HG03159 (cell line): ENCODE data around the gene SLC7A9.

Experiments used
- ATAC-seq: cut with Tn5 transposase; IDR thresholded peaks from one replicate; pipeline ENCODE4 v1.9.1; 2021; ENCODE audit warnings: mild to moderate bottlenecking, moderate library complexity; ENCODE audit not compliant: unreplicated experiment

The SLC7A9 gene

DNA sequence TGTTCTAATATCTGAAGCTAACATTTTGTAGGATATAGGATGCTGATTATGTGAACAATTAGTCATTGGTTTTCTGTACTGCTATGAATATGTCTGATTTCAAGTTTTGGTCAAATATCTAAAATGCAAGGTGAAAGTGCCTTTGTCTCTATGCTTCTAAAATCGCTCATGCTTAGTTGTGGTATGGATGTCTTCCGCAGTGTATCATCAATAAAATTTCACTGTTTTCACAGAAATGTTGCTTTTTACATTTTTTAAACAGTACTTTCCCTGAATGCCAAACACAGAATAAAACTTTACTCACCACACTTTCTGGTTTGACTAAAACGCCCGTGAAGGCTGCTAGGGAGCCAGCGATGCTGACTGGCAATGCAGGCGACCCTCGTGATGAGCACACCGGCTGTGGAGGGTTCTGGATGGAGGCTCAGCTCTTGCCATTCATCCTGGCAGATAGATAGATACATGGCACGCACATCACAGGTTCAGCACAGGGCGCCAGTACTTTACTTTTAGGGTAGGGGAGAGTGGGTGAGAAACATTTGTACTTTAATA lies 40.1 kb downstream of the SLC7A9 start:
- ATAC-seq, result no peak

DNA sequence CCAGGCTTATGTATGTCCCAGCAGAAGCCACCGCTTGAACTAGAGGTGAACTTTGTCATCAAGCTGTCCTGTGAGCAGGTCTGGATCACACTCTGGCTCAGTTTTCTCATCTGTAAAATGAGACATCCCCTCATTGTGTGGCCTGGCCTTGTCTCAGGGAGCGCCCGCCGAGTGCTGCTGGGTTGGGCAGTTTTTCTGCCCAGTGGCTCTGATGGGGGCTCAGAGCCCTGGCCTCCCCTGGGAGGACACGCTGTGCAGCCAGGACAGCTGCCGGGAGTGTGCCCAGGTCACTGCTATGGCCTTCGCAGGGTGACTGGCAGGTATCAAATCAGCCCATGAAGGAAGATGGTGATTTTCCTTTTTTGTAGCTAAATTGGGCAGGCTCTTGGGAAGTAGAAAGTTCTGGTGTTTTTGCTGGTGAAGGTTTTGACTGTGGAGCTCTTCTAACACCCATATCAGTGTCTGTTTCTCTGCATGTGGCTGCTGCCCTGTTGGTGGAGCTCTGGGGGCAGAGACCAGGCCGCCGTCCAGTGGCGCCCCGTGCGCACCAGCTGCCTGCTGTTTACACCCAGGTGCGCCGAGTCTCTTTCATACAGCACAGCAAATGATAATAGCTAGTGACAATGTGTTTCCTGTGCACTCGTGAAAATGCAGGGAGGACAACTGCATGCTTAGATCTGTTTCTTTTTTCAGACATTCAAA lies 40.8 kb downstream of the SLC7A9 start:
- ATAC-seq, result no peak

DNA sequence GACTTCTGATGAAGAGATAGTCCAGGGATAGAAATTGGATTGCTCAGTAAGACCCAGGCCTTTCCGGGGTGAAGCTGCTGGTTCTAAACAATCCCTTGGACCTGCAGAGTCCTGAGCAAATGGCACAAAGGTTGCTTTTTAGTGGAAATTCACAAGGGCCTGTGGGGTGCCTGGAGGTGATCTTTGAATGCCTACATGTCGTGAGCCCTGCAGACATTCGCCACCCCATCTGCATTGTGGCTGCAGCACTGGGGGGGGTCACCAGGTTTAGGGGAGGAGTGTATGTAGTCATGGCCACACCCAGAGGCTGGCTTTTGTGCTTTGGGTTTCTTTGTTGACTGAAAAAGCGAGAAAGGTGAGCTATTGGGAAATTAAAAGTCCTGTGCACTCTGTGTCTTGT lies 41.4 kb downstream of the SLC7A9 start:
- ATAC-seq, result no peak

GRCh38 chr19:32824916-32825608 lies 44.5 kb downstream of the SLC7A9 start:
- no peak for ATAC-seq

DNA sequence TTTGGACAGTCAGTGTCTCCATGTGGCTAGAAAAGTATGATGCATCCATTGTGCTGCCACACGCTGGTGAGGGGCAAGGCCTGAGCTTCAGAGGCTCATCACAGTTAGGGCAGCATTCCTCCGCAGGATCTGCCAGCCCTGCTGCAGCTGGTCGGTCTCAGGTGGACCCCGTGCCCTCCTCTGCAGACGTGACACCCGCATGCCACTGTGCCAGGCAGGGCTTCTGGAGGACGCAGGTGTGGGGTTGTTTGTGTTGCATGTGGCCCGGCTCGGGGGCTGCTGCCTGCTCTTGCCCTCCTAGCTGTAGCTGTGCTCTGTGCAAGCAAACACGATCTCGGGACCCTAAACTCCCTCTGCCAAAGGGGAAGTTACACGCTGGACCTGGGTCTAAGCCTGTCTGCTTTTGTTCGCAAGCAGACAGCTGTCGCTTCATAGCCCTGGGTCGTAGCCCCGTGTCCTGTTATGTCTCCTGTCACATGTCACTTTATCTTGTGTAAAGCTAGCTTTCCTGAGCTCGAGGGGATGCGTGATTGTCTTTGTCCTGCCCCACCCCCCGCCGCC lies 45.3 kb downstream of the SLC7A9 start:
- ATAC-seq, result no peak

- ATAC-seq, result no peak
Measured at GRCh38 chr19:32823747-32824102, 45.8 kb downstream of the SLC7A9 start.

GRCh38 chr19:32822916-32823746 lies 46.4 kb downstream of the SLC7A9 start:
- no peak for ATAC-seq

DNA sequence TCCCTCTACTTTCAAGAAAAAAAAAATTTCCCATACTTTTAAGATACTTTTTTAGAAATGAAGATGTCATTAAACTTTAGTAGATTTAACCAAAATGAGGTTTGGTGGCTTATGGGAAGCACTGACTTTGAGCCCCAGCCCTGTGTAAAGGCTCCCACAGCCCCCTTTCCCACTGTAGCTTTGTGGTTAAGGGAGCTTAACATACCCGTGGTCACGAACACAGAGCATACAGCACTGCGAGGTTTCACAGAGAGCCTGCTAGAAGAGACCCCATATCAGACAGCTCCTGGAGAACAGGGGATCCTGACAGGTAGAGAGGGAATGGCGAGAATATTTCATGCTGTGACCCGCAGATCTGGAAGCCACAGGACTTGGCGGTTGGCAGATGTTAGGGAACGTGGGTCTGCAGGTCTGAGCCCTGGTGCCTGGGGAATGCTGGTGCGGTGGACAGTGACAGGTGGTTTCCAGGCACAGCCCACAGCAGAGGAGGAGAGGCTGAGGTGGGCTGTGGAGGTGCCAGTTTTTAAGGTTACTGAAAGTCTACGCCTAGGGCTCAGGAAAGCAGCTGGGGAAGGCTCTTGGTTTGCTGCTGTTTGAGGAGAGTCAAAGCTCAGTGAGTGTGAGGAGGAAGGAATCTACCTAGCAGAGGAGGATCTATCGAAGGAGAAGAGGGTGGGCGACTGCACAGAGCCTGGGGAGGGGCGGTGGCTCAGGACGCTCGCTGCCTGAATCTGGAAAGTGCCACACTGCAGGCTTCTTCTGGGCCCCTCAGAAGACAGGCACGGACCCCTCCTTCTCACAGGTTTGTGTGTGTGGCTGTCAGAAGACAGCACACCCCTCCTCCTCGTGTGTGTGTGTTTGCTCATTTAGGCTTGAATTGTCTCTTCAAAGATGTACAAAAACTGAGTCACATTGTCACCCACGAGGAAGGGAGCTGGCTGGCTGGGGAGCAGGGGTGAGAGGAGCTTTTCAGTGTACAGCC lies 49.9 kb downstream of the SLC7A9 start:
- no peak for ATAC-seq

- no peak for ATAC-seq
Measured at GRCh38 chr19:32818536-32818935, 51.0 kb downstream of the SLC7A9 start.

DNA sequence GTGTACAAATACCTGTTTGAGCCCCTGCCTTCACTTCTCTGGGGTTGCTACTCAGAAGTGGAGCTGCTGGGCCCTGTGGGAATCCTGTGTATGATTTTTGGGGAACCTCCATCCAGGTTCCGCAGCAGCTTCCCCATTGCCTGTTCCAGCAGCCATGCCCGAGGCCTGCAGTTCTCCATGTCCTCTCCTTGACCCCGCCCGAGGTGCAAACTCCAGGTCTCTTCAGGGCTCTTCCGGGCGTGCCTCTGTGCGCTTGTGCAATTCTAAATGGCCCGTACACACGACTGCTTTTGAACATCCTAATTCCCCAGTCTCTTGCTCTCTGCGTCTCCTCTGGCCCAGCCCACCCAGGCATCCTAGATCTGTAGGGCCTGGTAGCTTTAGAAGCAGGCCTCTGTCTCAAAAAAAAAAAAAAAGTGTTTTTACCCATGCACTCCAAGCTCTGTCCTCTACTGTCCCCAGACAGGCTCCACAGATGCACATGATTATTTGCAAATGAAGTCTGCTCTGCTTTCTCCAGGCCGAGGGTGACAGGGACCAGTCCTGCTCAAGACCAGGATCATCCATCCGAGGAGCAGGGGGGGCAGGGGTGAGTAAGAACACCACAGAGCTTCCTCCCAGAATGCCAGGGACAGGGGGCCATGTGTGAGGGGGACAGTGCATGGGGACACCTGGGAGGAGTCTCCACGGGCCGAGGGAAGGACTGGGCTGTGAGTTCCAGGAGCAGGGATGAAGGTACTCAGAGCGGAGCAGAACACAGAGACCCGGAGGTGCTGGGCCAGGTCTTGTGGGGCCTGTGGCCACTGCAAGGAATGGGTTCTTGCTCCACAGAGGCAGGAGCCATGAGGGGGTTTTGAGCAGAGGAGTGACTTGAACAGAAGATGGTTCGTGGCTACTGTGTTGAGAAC lies 51.7 kb downstream of the SLC7A9 start:
- no peak for ATAC-seq

DNA sequence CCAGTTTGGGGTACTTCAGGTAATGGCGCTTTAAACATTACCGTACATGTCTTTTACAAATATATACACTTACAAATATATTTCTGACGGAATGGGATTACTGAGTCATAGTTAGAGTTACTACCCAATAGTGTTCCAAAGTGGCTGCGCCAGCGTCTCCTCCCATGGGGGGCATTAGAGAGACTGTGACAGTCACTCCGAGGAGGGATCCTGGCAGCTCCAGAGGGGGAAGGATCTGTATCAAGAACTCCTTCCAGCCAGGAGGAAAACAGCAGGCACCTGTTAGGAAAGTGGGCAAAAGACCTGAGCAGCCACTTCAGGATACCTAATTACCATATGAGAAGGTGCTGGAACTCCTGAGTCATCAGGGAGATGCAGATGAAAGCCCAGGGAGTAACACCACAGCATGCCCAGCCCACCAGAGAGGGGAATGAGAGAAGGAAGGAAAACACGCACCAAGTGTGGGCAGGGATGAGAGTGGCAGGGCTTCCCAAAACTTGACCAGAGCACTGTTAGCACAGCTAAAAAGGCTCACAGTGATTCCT lies 52.9 kb downstream of the SLC7A9 start:
- ATAC-seq, result no peak

GRCh38 chr19:32814624-32815023 lies 54.9 kb downstream of the SLC7A9 start:
- no peak for ATAC-seq

DNA sequence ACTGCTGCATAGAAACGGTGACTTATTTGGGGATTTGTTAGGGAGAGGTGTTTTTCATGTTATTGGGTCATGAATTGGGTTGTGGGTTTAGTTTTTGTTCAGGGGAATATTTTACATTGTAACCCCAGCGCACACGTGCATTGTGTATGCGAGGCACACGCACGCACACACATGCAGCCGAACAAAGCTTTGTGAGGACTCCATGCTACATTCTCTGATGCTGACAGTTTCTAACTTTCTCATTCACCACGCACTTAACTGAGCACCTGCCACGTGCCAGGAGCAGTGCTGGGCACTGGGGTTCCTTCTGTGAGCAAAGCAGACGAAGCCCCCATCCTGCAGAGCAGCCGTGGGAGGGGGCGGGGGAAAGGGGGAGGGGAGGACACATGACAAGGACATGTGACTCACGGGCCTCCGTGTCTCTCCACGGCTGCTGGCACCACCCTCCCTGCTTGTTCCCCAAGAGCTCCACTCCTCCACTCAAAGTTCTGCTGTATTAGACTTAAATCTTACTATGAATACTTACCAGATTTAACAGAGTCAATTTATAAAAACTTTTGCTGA lies 55.6 kb downstream of the SLC7A9 start:
- no peak for ATAC-seq

GRCh38 chr19:32812571-32812970 lies 57.0 kb downstream of the SLC7A9 start:
- ATAC-seq, result no peak

DNA sequence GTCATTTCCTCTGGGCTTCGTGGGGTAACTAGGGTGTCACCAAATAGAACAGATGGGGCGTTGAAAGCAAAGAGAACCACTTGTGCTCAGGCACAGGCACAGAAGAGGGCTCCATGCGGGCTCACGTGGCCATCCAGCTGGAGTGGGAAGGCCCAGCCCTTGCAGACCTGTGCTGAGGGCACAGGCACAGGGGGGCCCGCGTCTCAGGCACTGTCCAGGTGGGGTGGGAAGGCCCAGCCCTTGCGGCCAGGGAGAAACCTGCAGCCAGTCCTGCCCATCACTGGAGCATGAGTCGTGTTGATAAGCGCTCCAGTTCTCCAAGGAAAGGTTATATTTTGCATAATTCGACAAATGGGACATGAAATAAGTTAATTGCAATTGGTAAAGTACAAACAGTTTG lies 57.5 kb downstream of the SLC7A9 start:
- ATAC-seq, result no peak

DNA sequence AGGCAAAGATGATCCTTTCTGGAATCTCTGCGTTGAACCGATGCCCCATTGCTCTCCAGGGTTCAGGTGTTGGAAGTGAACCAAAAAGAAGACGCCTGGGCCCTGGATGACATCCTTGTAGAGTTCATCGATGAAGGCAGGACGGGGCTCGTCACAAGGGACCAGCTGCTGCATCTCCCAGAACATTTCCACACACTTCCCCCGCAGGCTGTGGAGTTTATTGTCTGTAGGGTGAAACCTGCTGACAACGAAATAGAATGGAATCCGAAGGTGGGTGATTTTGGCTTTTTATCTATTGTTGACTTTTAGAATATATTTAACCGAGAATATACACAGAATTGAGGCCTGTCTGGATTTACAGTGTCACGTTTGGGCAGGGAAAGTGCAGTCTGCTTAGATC lies 58.4 kb downstream of the SLC7A9 start:
- no peak for ATAC-seq

DNA sequence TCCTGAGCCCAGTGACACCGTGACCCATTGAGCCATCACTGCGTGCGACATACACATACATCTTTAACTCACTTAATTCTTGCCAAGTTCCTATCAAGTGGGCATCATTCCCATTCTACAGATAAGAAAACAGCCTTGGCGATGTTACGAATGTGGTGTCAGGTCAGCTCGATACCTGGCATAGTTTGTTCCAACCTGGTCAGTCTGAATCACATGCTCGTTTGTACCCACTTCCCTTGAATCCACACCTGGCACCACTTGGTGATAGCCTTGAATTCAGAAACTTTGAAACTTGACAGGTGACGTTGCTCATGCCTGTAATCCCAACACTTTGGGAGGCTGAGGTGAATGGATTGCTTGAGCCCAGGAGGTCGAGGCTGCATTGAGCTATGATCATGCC lies 59.1 kb downstream of the SLC7A9 start:
- ATAC-seq, result no peak

DNA sequence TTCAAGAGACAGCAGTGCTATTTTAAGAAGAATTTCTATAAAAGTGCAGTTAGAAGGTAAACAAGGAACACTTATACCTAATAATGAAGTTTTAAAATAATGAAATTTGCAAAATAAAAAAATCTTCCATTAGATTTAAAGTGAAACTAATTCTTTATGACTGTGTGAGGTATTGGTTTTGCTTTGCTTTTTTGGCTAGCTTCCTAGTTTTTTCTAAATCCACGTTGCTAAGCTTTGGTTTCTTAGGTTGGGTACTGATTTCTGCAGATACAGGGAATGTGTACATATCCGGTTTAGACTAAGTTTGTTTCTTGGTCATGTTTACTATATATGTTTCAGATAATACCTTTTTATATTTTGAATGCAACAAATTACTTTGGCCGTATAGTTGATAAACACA lies 59.8 kb downstream of the SLC7A9 start:
- ATAC-seq, result no peak
